ENCODE results near the gene SENP8.

SENP8 gene

GRCh38 chr15:72174551-72175165 lies 56.5 kb downstream of the SENP8 start:
- no peak for DNase-seq

- DNase-seq = no peak
Observed at GRCh38 chr15:72175186-72176044, 57.2 kb downstream of the SENP8 start.

GRCh38 chr15:72176159-72176558 lies 58.0 kb downstream of the SENP8 start:
- DNase-seq = peak in 12 of 56 donors; percentile 16 to 45 (median 26)

- no peak for DNase-seq
Observed at GRCh38 chr15:72176743-72177142, 58.5 kb downstream of the SENP8 start.

GRCh38 chr15:72178976-72179585 lies 60.9 kb downstream of the SENP8 start:
- no peak for DNase-seq

DNA sequence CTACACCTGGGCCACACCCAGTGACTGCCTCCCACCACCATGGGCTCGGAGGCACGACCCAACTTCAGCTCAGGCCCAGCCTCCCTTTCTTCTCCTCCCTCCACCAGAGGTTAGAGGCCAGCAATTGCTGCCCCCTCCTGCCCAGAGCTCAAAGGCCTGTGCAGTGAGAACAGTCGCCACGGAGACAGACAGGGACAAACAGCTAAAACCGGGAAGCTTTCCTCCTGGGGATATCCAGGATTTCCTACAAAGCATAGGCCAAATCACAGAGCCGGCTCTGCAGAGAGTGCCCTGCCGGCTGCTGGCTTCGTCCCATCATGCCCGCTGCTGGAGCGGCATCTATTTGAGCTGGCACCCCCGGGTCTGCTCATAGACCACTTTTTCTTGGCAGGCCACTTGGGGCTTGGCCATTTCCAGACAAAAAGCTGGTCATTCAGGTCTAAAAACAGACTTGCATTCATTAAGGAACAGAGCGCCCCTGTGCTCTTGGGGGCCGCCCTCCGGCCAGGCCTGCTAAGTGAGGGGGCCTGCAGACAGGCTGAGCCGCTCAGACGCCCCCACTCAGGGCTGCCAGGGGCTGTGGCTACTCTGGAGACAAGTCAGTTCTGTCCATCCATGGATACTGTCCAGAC lies 61.9 kb downstream of the SENP8 start:
- peak in 52 of 56 donors; percentile 33 to 92 (median 74) for DNase-seq

GRCh38 chr15:72180761-72181324 lies 62.6 kb downstream of the SENP8 start:
- DNase-seq = no peak

DNA sequence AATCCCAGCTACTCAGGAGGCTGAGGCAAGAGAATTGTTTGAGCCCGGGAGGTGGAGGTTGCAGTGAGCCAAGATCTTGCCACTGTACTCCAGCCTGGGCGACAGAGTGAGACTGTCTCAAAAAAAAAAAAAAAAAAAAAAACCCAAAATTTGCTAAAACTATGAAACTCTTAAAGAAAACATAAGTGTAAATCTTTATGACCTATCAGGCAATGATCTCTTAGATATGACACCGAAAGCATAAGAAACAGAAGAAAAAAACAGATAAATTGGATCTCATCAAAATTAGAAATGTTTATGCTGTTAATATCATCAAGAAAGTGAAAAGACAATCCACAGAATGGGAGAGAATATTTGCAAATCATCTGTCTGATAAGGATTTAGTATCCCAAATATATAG lies 64.0 kb downstream of the SENP8 start:
- no peak for DNase-seq

DNA sequence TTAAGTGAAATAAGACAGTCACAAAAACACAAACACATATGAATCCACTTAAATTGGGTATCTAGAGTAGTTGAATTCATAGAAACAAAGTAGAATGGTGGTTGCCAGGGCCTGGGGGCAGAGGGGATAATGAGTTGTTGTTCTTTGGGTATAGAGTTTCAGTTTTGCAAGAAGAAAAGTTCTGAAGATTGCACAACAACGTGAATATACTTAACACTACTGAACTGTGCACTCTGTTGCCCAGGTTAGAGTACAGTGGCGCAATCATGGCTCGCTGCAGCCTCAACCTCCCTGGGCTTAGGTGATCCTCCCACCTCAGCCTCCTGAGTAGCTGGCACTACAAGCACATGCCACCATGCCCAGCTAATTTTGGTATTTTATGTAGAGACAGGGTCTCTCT lies 64.5 kb downstream of the SENP8 start:
- no peak for DNase-seq

DNA sequence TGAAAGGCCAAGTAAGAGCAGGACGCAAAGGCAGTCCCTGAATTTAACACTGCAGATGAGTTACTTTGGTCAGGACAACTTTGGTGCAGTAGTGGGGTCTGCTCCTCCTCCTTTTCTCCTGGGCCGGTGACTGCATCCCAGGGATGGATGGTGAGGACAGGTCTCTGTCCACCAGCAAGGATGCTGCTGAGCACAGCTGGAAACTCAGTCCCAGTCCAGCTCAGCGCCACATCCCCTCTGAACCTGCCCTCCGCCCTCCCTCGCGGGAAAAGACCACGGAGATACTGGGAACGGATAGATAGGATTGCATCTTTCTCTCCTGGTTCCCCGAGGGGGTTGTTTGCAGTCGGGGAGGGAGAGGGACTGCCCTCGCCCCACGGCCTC lies 65.6 kb downstream of the SENP8 start:
- no peak for DNase-seq

DNA sequence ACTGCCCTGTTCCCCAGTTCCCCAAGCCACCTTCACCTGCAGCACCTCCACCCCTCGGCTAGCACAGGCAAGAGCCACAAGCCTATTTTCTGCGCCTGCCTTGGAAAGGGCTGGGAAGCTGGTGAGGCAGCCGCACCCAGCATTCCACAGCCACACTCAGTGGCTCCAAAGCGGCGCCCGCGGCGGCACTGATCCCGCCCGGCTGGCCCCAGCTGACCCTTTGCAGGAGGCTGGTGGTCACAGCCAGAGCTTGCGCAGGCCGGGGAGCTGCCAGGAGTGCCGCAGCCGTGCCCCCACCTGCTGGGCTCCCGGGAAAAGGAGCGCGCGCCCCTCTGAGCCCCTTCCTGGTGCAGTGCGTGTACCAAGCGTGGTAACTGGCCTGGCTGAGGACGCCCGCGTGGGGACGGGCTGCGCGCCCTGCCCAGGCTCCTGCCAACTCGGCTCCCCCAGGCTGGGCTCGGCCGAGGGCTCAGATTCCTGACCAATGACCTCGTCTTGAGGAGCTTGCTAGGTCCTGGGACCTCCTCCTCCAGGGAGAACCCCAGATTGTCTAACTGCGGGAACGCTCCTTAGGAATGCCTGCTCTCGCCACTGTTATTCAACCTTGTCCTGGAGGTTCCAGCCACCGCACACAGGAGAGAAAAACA lies 66.1 kb downstream of the SENP8 start:
- DNase-seq = peak in 8 of 56 donors; percentile 15 to 61 (median 25)

DNA sequence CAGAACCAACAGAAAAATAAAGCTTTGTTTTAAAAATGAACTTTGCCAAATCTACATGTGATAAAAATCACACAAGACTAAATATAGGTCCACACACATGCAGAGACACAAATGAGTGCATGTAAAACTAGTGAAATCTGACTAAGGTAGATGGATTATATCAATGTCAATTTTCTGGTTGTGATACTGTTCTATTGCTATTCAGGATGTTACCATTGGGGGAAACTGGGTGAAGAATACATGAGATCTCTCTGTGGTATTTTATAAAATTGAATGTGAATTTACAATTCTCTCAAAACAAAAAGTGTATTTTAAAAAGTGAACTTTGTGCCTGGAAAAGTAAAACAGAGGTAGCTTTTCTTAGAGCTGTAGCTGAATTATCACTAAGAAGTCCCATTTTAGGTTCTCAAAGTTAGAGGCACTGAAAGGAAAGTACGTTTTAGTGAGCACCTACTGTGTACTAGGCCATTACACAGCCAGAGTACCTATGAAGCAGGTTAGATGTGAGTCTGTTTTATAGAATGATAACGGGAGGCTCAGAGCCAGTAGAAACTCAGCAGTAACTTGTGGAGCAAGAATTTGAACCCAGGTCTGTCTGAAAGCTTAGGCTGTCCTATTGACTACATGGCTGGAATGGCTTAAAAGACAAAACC lies 71.2 kb downstream of the SENP8 start:
- DNase-seq = no peak

DNA sequence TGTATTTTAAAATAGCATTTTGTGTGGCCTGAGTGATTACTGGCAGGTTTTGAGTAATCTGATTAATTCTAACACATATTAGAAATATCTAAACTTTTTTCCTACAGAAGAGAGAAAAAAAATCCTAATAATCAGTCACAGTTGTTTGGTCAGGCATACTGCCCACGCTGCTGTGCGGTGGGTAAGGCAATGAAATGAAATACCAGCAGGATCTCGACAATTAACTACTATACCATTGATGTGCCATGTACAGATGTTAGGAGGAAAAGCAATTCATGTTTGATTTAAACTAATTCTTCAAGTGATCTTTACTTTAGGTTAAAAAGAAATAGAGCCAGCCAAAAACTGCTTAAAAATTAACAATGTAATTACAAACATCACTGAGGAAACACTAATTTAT lies 74.2 kb downstream of the SENP8 start:
- no peak for DNase-seq
